Epithelial cell of prostate (primary cell): ENCODE measurements around the gene GMPPA.

Experiments
- DNase-seq: peaks from one replicate; pipeline ENCODE4 v3.0.0-alpha.2; 2011; ENCODE audit warnings: low read depth, low spot score
- H3K27ac ChIP-seq: fragments of 450-650 bp; 2 replicates; pipeline ENCODE4 v1.5.1; 2017; ENCODE audit warnings: mild to moderate bottlenecking

The GMPPA gene

DNA sequence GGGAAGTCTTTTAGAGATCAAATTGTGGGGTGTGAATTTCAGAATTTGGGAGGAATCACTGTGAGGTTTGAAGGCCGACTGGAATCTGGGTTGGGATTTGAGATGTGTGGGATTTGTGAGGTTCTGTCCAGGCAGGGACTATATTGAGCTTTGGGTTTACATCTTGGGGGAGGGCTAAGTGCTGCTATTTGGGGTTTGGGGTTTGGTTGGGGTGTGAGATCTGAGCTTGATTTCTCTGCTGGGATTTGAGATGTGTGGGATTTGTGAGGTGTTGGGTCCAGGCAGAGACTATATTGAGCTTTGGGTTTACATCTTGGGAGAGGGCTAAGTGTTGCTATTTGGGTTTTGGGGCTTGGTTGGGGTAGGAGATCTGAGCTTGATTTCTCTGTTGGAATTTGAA is 864 bp downstream of the GMPPA start:
- H3K27ac ChIP-seq: no peak overlapping the region
- DNase-seq: no peak

DNA sequence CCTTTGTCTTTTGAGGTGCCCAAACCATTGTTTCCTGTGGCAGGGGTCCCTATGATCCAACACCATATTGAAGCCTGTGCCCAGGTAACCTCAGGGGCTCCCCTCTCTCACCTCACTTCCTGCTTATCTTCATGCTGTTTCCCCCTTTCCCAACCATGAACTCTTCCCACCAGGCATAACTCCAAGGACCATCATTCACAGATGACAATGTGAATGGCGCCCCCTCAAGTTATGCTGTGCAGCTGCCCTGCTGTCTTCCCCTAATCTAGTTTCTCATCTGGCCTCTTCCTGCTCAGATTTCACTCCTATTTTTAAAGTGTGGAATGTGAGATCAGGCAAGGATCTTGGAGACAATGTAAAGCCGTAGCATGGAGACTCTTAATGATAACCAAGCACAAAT is 1.4 kb downstream of the GMPPA start:
- no peak for DNase-seq
- H3K27ac ChIP-seq: no peak overlapping the region

DNA sequence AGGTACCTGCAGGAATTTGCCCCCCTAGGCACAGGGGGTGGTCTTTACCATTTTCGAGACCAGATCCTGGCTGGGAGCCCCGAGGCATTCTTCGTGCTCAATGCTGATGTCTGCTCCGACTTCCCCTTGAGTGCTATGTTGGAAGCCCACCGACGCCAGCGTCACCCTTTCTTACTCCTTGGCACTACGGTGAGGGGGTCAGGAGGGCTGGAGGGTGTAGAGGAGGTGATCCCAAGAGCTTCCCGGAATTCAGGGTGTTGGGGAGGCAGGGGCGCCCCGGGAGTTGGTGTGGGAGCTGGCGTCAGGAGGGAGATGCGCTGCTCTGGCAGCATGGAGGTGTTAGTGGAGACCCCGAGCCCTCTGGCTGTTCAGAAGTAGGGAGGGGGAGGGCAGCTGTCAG is 3.2 kb downstream of the GMPPA start:
- DNase-seq: no peak
- no peak overlapping the region for H3K27ac ChIP-seq

DNA sequence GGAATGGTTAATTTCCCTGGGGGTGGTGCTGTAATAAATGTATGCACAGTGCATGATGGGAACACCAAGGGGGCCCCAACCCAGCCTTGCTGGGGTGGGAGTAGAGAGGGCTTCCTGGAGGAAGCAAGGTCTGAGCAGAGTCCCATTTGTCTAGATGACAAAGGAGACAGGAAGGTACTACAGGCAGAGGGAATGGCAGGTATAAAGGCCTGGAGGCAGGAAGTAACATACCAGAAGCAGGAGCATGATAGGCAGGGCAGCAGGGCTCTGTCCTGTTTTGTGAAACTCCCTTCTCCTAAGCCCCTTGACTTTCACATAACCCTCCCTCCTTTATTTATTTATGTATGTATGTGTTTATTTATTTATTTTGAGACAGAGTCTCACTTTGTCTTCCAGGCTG is 3.9 kb downstream of the GMPPA start:
- no peak overlapping the region for H3K27ac ChIP-seq
- DNase-seq: no peak

DNA sequence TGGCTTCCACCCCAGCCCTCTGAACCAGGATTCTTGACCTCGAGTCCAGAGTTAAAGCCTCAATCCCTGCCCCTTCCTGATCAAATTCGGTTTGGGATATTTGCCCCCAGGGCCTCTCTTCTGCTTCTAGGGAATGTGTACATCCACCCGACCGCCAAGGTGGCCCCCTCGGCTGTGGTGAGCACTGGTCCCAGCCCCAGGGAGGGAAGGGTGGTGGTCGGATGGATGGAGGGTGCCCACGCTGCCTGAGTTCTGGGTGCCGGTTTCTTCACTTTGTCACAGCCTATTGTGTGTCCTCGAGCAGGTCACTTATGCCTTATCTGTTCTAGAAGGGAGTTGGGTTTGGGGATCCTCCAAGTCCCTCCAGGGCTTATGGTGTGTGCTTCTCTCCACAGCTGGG is 6.9 kb downstream of the GMPPA start:
- no peak for DNase-seq

DNA sequence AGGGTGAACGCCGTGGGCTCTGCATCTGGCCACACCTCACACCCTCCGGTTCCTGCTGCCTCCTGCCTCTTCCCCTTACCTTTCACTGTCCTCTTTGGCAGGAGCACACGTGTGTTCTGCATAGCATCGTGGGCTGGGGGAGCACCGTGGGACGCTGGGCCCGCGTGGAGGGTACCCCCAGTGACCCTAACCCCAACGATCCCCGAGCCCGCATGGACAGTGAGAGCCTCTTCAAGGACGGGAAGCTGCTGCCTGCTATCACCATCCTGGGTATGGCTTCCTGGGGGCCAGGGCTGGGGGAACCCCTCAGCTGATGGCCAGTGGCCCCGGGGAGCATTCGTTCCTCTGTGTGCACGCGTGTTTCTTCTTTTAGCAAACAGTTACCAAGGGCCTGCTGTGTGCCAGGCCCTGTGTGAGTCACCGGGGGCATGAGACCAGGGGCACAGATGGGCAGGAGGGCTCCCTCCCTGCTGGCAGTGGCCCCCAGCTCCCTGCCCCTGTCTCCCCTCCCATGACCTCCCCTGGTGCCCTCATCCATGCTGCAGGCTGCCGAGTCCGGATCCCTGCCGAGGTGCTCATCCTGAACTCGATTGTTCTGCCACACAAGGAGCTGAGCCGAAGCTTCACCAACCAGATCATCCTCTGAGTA is 7.6 kb downstream of the GMPPA start:
- no peak for DNase-seq
- no peak overlapping the region for H3K27ac ChIP-seq

More for the DNA sequence above, 6.9 kb downstream of the GMPPA start:
- H3K27ac ChIP-seq: no peak overlapping the region

DNA sequence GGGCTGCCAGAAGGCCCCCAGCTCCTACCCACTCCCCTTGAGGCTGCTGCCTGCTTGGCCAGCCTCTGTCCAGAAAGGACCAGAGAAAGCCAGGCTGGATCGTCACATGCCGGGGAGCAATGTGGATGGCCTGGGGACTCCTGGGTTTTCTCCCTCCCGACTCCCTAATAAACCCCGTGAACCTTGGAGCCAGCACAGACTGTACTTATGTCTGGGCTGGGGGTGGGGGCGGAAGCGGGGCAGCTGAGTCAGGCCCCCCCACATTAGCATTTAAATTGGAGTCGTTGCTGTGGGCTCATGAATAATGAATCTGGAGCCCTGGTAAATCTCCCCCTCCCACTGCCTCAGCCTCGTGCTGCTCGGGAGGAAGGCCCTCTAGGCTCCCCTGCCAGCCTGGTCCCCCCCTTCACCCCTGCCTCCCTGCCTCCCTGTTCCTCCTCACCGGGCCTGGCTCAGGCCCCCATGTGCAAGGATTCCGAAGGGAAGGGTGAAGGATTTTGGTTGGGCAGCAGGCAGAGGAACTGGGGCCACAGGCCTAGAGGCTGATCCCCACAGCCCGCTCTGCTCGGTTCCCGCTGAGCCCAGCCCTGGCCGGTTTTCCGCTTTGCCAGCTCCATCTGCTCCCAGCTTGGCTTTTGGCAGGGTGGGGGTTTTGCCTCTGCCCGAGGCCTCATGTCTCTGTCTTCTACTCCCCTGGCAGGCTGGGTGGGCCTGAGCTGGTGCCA is 8.3 kb downstream of the GMPPA start:
- DNase-seq: no peak
- H3K27ac ChIP-seq: no peak overlapping the region

DNA sequence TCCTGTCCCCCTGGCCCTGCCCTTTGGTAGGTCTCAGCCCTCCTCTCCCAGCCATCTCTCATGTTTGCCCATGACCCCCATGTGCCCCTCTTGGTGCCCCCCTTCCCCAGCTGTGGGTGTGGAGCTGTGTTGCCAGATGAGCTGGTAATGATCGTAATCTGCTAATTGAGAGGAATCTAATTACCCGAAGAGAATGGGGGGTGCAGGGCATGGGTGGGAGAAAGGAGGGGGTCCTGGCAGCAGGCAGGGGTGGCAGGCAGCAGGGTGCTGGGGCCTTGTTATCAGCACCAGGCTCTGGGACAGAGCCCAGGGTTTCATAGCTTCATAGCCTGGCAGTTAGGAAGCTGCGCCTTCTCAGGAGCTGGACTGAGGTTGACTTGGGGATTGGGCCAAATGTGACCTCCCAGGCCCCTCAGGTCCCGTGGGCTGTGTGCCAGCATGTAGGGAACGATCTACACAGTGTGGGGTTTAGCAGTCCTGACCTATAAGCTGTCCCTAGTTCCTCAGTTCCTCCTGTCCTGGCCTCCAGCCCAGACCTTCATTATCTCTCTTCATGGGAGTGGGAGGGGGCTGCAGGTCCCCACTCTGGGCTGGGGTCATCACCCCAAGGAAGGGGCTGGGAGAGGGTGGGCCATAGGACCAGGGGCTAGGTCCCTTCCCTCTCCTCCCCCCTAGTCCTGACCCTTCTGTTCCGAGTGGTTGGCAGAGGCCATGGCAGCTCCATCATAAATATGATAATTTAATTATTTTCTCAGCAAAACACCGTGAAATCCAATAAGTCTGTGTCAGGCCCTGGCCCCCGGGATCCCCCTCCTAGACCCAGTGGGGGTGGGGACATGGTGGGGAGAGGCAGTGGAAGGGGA is 9.1 kb downstream of the GMPPA start:
- H3K27ac ChIP-seq: no peak overlapping the region

DNA sequence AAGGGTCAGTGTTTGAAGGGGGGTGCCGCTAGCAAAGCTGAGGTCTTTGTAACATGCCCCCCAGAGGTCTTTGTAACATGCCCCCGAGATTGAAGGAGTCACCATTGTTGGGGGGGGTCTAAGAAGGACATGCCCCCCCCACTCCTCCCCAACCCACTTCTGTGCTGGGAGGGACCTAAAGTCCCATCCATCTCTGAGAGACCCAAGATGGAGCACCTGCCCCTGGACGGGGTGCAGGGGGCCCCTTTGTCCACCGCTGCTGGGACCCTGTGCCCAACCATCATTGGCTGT is 9.7 kb downstream of the GMPPA start:
- no peak overlapping the region for H3K27ac ChIP-seq
- no peak for DNase-seq

More for the DNA sequence above, 9.1 kb downstream of the GMPPA start:
- no peak for DNase-seq

DNA sequence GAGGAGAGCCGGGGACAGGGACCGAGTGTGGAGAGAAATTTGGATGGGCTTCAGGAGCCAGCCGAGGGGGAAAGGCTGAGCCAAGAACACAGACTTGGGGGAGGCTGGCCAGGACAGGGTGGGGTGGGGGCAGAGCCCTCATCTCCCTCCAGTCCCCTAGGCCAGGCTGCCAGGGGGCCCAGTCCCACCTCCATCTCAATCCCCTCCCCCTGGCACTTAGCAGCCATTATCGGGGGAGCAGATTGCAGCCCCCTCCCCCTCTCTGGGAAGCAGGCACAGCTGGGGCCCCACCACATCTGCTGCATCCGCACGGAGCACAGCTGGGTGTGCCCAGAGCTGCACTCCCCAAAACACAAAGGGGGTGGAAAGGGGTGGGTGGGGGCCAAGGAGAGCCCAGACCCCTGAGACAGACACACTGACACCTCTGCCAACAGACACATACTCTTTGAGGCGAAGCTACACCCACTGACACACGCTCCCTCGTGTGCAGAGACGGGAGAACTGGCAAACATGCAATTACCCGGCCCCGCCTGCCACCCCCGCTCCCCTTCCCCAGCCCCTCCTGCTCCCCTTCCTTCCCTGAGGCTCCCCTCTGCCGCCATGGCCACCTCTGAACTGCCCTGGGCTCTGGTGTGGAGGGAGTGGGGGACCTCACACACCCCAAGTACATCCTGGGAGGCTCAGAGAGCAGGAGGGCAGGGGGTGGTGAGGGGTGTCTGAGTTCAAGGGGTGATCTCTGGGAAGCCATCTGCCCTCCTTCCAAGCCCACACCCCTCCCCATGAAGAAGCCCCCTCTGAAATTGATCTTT is 10.5 kb downstream of the GMPPA start:
- DNase-seq: no peak

DNA sequence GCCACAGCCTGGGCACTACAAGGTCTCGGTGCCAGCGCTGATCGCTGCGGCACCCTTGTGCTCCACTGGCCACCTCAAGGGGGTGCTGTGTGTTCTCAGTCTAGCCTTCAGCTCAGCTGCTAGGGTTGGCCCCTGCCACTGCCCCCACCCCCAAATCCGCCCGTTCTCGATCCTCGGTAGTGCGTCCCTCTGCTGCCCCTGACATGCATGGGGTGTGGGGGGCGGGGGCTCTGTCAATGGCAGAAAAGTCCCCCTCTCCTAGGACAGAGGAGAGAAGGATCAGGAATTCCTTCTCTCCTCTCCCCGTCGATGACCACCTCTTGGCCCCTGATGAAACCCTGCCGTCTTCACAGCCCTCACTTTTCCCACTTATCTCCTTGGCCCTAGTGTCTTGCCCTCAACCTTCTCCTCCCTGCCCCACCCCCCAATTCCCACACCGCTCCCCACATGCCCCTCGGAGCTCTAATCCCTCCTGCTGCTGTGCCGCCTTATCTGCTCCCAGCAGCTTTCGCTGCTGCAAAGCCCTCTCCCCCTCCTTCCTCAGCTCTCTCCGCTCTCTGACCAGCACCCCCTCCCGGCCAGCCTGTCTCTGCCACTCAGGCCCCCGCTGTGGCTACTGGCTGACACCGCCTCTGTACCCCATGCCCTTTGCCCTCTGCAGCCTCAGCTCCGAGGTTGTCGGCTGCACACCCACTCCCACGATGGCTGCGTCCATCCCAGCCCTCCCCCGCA is 11.3 kb downstream of the GMPPA start:
- no peak overlapping the region for H3K27ac ChIP-seq

More for the DNA sequence above, 10.5 kb downstream of the GMPPA start:
- H3K27ac ChIP-seq: no peak overlapping the region

DNA sequence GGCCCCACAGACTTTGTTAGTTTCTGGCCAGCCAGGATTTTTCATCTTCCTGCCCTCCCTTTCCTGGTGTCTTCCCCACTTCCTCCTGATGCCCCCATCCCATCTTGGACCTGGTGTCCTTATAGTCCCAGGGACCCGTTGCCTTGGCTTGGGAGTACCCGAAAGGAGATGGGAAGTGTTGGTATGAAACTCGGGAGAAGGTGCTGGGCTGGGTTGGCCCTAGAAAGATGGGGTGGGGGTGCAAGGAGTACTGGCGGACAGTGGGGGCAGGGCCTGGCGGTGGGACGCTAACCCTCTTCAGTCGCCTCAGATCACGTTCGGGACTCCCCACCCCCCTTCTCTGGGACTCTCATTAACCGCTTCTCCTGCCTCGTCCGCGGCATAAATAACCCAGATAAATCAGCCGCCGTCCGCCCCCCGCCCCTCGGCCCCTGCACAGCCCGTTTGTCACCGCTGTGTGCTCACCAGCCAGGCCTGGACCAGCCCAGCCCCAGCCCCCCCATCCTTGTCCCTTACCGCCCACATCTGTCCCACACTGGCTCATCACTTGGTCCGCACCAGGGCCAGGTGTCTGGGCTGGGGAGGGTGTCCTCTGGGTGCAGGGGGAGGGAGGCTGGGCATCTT is 11.9 kb downstream of the GMPPA start:
- no peak for DNase-seq
- H3K27ac ChIP-seq: no peak overlapping the region

More for the DNA sequence above, 11.3 kb downstream of the GMPPA start:
- no peak for DNase-seq

DNA sequence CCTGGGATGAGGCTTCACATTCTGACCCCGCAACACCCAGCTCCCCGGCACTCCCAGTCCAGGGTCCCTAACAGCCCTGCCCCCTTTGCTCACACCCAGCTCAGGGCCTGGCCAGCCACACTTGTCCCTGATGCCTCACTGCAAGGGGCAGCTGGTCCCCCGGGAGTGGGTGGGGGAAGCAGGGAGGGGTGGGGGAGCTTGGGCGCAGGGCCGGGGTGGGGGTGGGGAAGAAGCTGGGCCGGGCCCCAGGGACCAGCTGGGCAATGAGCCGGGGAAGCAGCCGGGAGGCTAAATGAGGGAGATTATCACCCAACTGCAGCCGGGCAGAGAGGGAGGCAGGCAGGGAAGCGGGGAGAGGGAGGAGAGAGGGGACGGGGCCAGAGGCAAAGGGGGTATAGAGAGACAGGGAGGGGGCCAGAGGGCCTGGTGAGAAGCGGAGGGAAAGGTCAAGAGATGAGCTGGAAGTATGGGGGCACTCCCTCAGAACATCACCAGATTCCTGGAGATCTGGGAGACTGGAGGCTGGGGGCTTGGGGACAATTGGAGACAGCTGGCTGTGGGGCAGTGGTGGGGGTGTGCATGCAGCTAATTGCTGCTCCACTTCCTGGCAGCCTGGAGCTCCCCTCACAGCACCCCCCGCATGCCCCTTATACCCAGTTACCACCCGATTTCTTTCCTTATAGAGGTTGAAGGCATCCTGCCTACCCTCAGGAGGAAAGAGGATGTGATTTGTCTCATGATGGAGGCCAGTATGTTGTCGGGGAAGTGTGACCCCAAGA is 13.0 kb downstream of the GMPPA start:
- H3K27ac ChIP-seq: no peak overlapping the region
- no peak for DNase-seq

DNA sequence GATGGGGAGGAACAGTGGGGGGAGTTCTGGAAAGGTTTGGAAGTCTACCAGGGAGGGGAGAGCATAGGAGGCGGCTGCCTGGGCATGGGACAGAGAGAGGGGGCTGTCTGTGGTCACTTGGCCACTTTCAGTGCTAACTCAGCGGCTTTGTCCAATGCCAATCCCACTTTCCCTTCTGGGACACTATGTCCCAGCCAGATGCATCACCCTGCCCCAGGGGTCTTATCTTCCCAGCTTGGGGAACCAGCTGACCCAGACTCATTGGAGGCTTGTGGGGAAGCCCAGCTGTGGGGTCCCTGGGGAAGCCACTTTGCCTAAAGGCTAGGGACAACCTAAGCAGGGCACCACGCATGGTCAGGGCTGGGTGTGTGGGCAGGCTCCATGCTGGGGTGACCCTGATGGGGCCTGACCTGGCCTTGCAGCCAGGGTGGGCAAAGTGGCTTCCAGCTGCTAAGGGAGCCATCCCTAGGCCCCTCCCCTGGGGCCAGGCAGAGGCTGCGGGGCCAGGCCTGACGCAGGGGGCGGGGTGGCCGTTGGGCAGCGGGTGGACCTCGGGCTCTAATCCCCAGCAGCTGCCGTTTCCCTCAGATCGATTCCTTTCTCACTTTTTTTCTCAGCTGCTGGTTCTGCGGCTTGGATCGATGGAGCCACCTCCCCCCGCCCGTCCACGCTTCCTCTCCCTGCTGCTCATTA is 14.0 kb downstream of the GMPPA start:
- no peak for DNase-seq
- no peak overlapping the region for H3K27ac ChIP-seq

DNA sequence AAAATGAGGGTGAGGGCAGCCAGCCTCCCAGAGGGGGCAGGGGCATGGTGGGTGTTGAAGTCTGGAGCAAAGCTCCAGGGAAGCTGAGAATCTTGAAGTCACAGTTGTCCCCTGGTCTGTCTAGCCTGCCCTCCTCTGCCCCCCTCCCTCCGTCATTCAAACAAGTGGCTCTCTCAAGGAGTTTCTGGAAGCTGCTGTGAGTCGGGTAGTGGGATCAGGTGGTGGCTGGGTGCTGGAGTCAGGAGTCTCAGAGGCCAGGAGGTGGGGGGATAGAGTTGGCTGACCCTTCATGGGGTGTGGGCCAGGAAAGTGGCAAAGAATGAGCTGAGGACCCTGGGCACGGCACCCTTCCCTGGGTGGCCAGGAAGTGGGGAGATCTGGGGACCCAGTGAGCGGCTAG is 15.1 kb downstream of the GMPPA start:
- no peak for DNase-seq
- no peak overlapping the region for H3K27ac ChIP-seq

DNA sequence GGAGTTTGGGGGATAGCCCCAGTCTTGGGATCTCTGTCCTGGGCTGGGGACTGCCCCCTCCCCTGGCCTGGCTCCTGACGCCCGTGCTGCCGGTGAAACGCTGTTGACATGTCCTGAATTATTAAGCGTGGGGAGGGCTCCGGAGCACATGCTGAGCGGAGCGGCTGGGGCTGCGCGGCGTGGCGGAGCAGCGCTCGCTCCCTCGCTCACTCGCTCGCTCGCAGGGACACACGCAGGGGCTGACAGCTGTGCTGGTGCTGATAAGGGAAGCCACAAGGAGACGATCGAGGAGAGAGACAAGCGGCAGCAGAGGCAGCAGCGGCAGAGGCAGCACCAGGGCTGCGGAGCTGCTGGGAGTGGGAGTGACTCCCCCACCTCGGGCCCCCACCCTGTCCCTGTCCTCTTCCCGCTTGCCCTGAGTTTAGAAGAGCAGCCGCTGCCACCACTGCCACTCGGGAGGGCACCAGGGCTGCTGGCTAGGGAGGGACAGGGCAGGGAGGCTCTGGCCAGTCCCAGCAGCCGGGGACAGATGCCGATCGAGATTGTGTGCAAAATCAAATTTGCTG is 15.6 kb downstream of the GMPPA start, which contains the start of gene ASIC4:
Gene ASIC4 (plus strand): TSS at position 287 of the 566 bp plus-strand sequence. CDS start 243 bp downstream, at position 530.
- DNase-seq: no peak
- no peak within 1 kb of the TSS for H3K27ac ChIP-seq

DNA sequence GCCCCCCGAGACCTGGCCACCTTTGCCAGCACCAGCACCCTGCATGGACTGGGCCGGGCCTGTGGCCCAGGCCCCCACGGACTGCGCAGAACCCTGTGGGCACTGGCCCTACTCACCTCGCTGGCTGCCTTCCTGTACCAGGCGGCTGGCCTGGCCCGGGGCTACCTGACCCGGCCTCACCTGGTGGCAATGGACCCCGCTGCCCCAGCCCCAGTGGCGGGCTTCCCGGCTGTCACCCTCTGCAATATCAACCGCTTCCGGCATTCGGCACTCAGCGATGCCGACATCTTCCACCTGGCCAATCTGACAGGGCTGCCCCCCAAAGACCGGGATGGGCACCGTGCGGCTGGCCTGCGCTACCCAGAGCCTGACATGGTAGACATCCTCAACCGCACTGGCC is 16.1 kb downstream of the GMPPA start:
- no peak for DNase-seq
- no peak overlapping the region for H3K27ac ChIP-seq
